Heart left ventricle (tissue), 13 donors: ENCODE measurements around the gene C1orf216.
"Not testable (repeated sequence)": the region's sequence is repeated elsewhere in the genome, so short reads cannot be mapped to it uniquely, and the experiment has no call there.

ENCODE experiments used
- CTCF ChIP-seq, 12 donors: fragments of 200-600 bp; sonication (generic) in 4 of 12; IDR thresholded peaks; one replicate each; pipeline versions ENCODE4 v1.5.0 to v1.8.0; 2018 to 2022; ENCODE audit warnings: antibody characterized with exemption in 12 of 12, mild to moderate bottlenecking in 5 of 12
- POLR2A ChIP-seq, 2 donors: fragments of 450-650 bp; IDR thresholded peaks; one replicate each; pipeline ENCODE4 v1.6.1; 2017; ENCODE audit warnings: antibody characterized with exemption in 2 of 2, mild to moderate bottlenecking in 2 of 2, moderate library complexity in 2 of 2
- donor health status: ischemic (EF 13 %, LVEDD 7.1; RV severe dilation, severe dysfunction).
- donor health status: DM: no; HTN: yes; CAD: no.
- donor health status: DM: no; HTN: no; CAD: no.
- donor health status: ischemic (EF 25% LVEDD 6.9; RV normal size, moderate dysfunction).
- donor health status: ischemic (EF 25% LVEDD 5.7; RV mildly dilated, moderate dysfunction).
- donor health status: ischemic (EF 35%, LVEDD 5.7; RV mildly dilated, moderate dysfunction).
- donor health status: nonischemic (EF 11% LVEDD 7.7; RV severe dilation, severe dysfunction).
- donor health status: DM: yes; HTN: yes; CAD: no.
- donor health status: PGD.
- donor health status: ischemic (EF 29% LVEDD 5.4; RV normal size, mild dysfunction).
- donor health status: nonischemic (EF 23%, LVEDD 6.1; RV moderate dilation, normal function).

GRCh38 chr1:35699152-35699551 lies 19.5 kb downstream of the C1orf216 start:
- not testable (repeated sequence) for TF ChIP-seq CTCF, POLR2A (IDR thresholded peaks at IDR 0.05)
